Trophoblast cell (in vitro differentiated cells and primary cell): ENCODE measurements around the gene GRAMD2A.
"Not testable (repeated sequence)": the region's sequence is repeated elsewhere in the genome, so short reads cannot be mapped to it uniquely, and the experiment has no call there.

Source experiments
- DNase-seq, 2 donors: peaks; one replicate each; pipeline ENCODE4 v3.0.0-alpha.2; 2016
- H2AFZ ChIP-seq: 2 replicates; pipeline ENCODE4 v1.6.1; 2013; ENCODE audit warnings: low read length, moderate library complexity, mild to moderate bottlenecking; ENCODE audit not compliant: insufficient read depth, poor library complexity
- H2AK5ac ChIP-seq: 2 replicates; pipeline ENCODE4 v1.6.1; 2013; ENCODE audit warnings: mild to moderate bottlenecking, low read length
- H2BK120ac ChIP-seq: 2 replicates; pipeline ENCODE4 v1.6.1; 2013; ENCODE audit warnings: low read length, mild to moderate bottlenecking, moderate library complexity; ENCODE audit not compliant: insufficient read depth, poor library complexity
- H2BK12ac ChIP-seq: 2 replicates; pipeline ENCODE4 v1.6.1; 2013; ENCODE audit warnings: mild to moderate bottlenecking, low read length, moderate library complexity
- H2BK5ac ChIP-seq: 2 replicates; pipeline ENCODE4 v1.6.1; 2013; ENCODE audit warnings: low read length, low read depth, moderate library complexity, mild to moderate bottlenecking; ENCODE audit not compliant: poor library complexity
- H3K14ac ChIP-seq: 2 replicates; pipeline ENCODE4 v1.6.1; 2013; ENCODE audit warnings: mild to moderate bottlenecking, low read length
- H3K18ac ChIP-seq: 2 replicates; pipeline ENCODE4 v1.6.1; 2013; ENCODE audit warnings: mild to moderate bottlenecking, low read length
- H3K23ac ChIP-seq: 2 replicates; pipeline ENCODE4 v1.6.1; 2013; ENCODE audit warnings: low read length
- H3K27ac ChIP-seq: 2 replicates; pipeline ENCODE4 v1.5.1; 2013; ENCODE audit warnings: low read depth, mild to moderate bottlenecking, inconsistent platforms, low read length, moderate library complexity
- H3K27me3 ChIP-seq: 2 replicates; pipeline ENCODE4 v1.6.1; 2013; ENCODE audit warnings: inconsistent platforms, mild to moderate bottlenecking, low read length, moderate library complexity; ENCODE audit not compliant: insufficient read depth
- H3K36me3 ChIP-seq, 2 experiments: 1 replicate in 1 of 2; 2 replicates in 1 of 2; pipeline ENCODE4 v1.6.1; 2013; ENCODE audit warnings: low read length in 2 of 2, mild to moderate bottlenecking in 2 of 2, moderate library complexity in 1 of 2; ENCODE audit not compliant: insufficient read depth in 2 of 2, control insufficient read depth in 1 of 2
- H3K4ac ChIP-seq: 2 replicates; pipeline ENCODE4 v1.6.1; 2013; ENCODE audit warnings: low read depth, mild to moderate bottlenecking, low read length, moderate library complexity
- H3K4me1 ChIP-seq, 2 experiments: 1 replicate in 1 of 2; 2 replicates in 1 of 2; pipeline ENCODE4 v1.6.1; 2013; ENCODE audit warnings: low read length in 2 of 2, mild to moderate bottlenecking in 2 of 2, moderate library complexity in 1 of 2; ENCODE audit not compliant: insufficient read depth in 2 of 2, control insufficient read depth in 1 of 2
- H3K4me2 ChIP-seq: 2 replicates; pipeline ENCODE4 v1.6.1; 2013; ENCODE audit warnings: inconsistent platforms, mild to moderate bottlenecking, low read length, moderate library complexity
- H3K4me3 ChIP-seq: 2 replicates; pipeline ENCODE4 v1.5.1; 2013; ENCODE audit warnings: mild to moderate bottlenecking, low read depth, low read length, inconsistent platforms
- H3K79me1 ChIP-seq: one replicate; pipeline ENCODE4 v1.6.1; 2013; ENCODE audit warnings: low read length
- H3K79me2 ChIP-seq: 2 replicates; pipeline ENCODE4 v1.6.1; 2013; ENCODE audit warnings: low read length, mild to moderate bottlenecking; ENCODE audit not compliant: control insufficient read depth, insufficient read depth, poor library complexity
- H3K9ac ChIP-seq: 2 replicates; pipeline ENCODE4 v1.6.1; 2013; ENCODE audit warnings: mild to moderate bottlenecking, low read length
- H3K9me3 ChIP-seq: 2 replicates; pipeline ENCODE4 v1.6.1; 2013; ENCODE audit warnings: low read depth, mild to moderate bottlenecking, control low read depth, inconsistent platforms, low read length; ENCODE audit not compliant: insufficient read depth
- H4K12ac ChIP-seq: 2 replicates; pipeline ENCODE4 v1.6.1; 2013; ENCODE audit warnings: low read depth, mild to moderate bottlenecking, low read length, moderate library complexity
- H4K8ac ChIP-seq: 2 replicates; pipeline ENCODE4 v1.6.1; 2013; ENCODE audit warnings: low read depth, mild to moderate bottlenecking, low read length, moderate library complexity
- H4K91ac ChIP-seq: one replicate; pipeline ENCODE4 v1.6.1; 2013; ENCODE audit warnings: low read depth, mild to moderate bottlenecking, low read length, moderate library complexity
- WGBS: extraction: QIAGEN DNeasy Blood & Tissue Kit; methylation state at CpG from one replicate; pipeline ENCODE4 v1.1.7; 2013; ENCODE audit warnings: missing lambda C conversion rate; ENCODE audit not compliant: insufficient read length, insufficient coverage; ENCODE audit errors: extremely low coverage; 5-methylcytosine and 5-hydroxymethylcytosine counted together

The GRAMD2A gene

GRCh38 chr15:72172796-72173195 lies 24.8 kb downstream of the GRAMD2A start:
- WGBS: no CpG with 5 or more reads among the region's 5 CpGs

GRCh38 chr15:72171978-72172377 lies 25.6 kb downstream of the GRAMD2A start:
- H2BK5ac ChIP-seq, H4K91ac ChIP-seq, H2BK12ac ChIP-seq, H3K23ac ChIP-seq, H3K4ac ChIP-seq, H2AK5ac ChIP-seq, H3K18ac ChIP-seq, H3K9ac ChIP-seq, H3K27me3 ChIP-seq, H3K36me3 ChIP-seq, H3K9me3 ChIP-seq, H3K27ac ChIP-seq, H3K4me2 ChIP-seq, H3K4me3 ChIP-seq, H4K12ac ChIP-seq, H4K8ac ChIP-seq, H3K14ac ChIP-seq, H2BK120ac ChIP-seq, H2AFZ ChIP-seq: not testable (repeated sequence)
- Histone ChIP-seq H3K79me2 (peaks cover 13% of the 10 kb centered on the region), H3K79me1 (peaks cover 30% of the 10 kb centered on the region), H3K4me1 (peaks cover 34 to 43% of the 10 kb centered on the region in 2 experiments)
- peak; percentile 60 to 66 for DNase-seq
- WGBS: no CpG with 5 or more reads among the region's 10 CpGs

More at GRCh38 chr15:72172796-72173195, 24.8 kb downstream of the GRAMD2A start:
- H4K91ac ChIP-seq: no peak overlapping the region
- no peak overlapping the region for H3K14ac ChIP-seq
- no peak overlapping the region for H2BK120ac ChIP-seq
- no peaks in the 10 kb centered on the region for H3K9me3 ChIP-seq
- no peaks in the 10 kb centered on the region for H3K36me3 ChIP-seq
- no peak overlapping the region for H3K18ac ChIP-seq
- H2BK5ac ChIP-seq: no peak overlapping the region
- peaks cover 23% of the 10 kb centered on the region for H3K79me1 ChIP-seq
- no peak overlapping the region for H2BK12ac ChIP-seq
- DNase-seq: no peak
- no peak overlapping the region for H4K12ac ChIP-seq
- no peak overlapping the region for H3K4me3 ChIP-seq
- no peak overlapping the region for H4K8ac ChIP-seq
- H2AK5ac ChIP-seq: no peak overlapping the region
- H3K4ac ChIP-seq: no peak overlapping the region
- no peak overlapping the region for H3K27ac ChIP-seq
- no peaks in the 10 kb centered on the region for H3K27me3 ChIP-seq
- no peak overlapping the region for H2AFZ ChIP-seq
- no peak overlapping the region for H3K9ac ChIP-seq
- H3K79me2 ChIP-seq: peaks cover 11% of the 10 kb centered on the region
- H3K4me2 ChIP-seq: no peak overlapping the region
- no peak overlapping the region for H3K23ac ChIP-seq
- peaks cover 29 to 36% of the 10 kb centered on the region in 2 experiments for H3K4me1 ChIP-seq

GRCh38 chr15:72170691-72171090 lies 26.9 kb downstream of the GRAMD2A start:
- no CpG with 5 or more reads among the region's 7 CpGs for WGBS
- Histone ChIP-seq H3K79me1 (peaks cover 36% of the 10 kb centered on the region), H2BK120ac (peak overlapping the region; percentile 84), H2AK5ac (peak overlapping the region; percentile 84), H3K4me2 (no peak overlapping the region), H2BK12ac (peak overlapping the region; percentile 90), H3K4me1 (peaks cover 39 to 50% of the 10 kb centered on the region in 2 experiments), H2BK5ac (peak overlapping the region; percentile 85), H3K4ac (peak overlapping the region; percentile 59), H3K9me3 (no peaks in the 10 kb centered on the region), H3K18ac (peak overlapping the region; percentile 50), H4K12ac (no peak overlapping the region), H3K27me3 (no peaks in the 10 kb centered on the region), H3K4me3 (no peak overlapping the region), H3K36me3 (peaks cover 0 to 5% of the 10 kb centered on the region in 2 experiments), H3K79me2 (peaks cover 13% of the 10 kb centered on the region), H3K23ac (no peak overlapping the region), H3K9ac (peak overlapping the region; percentile 35), H4K8ac (peak overlapping the region; percentile 63), H4K91ac (peak overlapping the region; percentile 90), H3K14ac (peak overlapping the region; percentile 70), H3K27ac (peak overlapping the region; percentile 83), H2AFZ (no peak overlapping the region)
- DNase-seq: peak in 1 of 2 donors; percentile 6

- Histone ChIP-seq H4K8ac (peak overlapping the region; percentile 77), H3K79me1 (peaks cover 36% of the 10 kb centered on the region), H3K36me3 (peaks cover 5% of the 10 kb centered on the region in 2 experiments), H3K4me2 (no peak overlapping the region), H3K27me3 (no peaks in the 10 kb centered on the region), H2AK5ac (peak overlapping the region; percentile 86), H4K91ac (peak overlapping the region; percentile 95), H4K12ac (peak overlapping the region; percentile 24), H3K4me1 (peaks cover 39 to 50% of the 10 kb centered on the region in 2 experiments), H3K9ac (no peak overlapping the region), H2AFZ (no peak overlapping the region), H2BK12ac (peak overlapping the region; percentile 88), H3K14ac (peak overlapping the region; percentile 82), H3K9me3 (no peaks in the 10 kb centered on the region), H2BK5ac (peak overlapping the region; percentile 80), H3K27ac (peak overlapping the region; percentile 99), H3K4me3 (no peak overlapping the region), H3K23ac (no peak overlapping the region), H3K4ac (peak overlapping the region; percentile 41), H3K79me2 (peaks cover 13% of the 10 kb centered on the region), H3K18ac (peak overlapping the region; percentile 71), H2BK120ac (peak overlapping the region; percentile 83)
- no CpG with 5 or more reads among the region's 16 CpGs for WGBS
- DNase-seq: peak; percentile 97 to 98
Observed at GRCh38 chr15:72169921-72170611, 27.5 kb downstream of the GRAMD2A start.
